ENCODE results near the gene FAP. TPM values are rescaled to one million over a fixed set of nuclear protein-coding genes. Genes with fewer than 3 reads are reported as not detected.
A peak's percentile ranks its signal among the peaks of the same experiment; 100 is the strongest.

Gene FAP
- total RNA-seq = 10.4 TPM
- long read RNA-seq, partial matches to known transcripts = 1 of 5 reads
- long read RNA-seq, other reads (novel, unspliced or antisense) = 2 of 5 reads

GRCh38 chr2:162243294-162243693 is at the start of gene FAP:
Gene FAP, minus strand, starts transcription at chr2:162243445. Its CDS starts 118 bp downstream, at chr2:162243327.
- no peak for DNase-seq (ENCODE audit: low spot score)
- intact Hi-C loops (cut with DNase I) = loop anchor here (2.0 kb wide), 1 partner anchor 24 kb away; no protein-coding TSS in a partner anchor

GRCh38 chr2:162291748-162292147 is 48.5 kb upstream of the FAP start:
- intact Hi-C loops (cut with DNase I) = loop anchor here (10.0 kb wide), 1 partner anchor 707 kb away; no protein-coding TSS in a partner anchor
- DNase-seq (ENCODE audit: low spot score) = no peak

GRCh38 chr2:162282765-162283425 is 39.6 kb upstream of the FAP start:
- no peak for DNase-seq (ENCODE audit: low spot score)
- intact Hi-C loops (cut with DNase I) = no loop called here

GRCh38 chr2:162280654-162281053 is 37.4 kb upstream of the FAP start:
- intact Hi-C loops (cut with DNase I) = no loop called here
- no peak for DNase-seq (ENCODE audit: low spot score)

- intact Hi-C loops (cut with DNase I) = no loop called here
- no peak for DNase-seq (ENCODE audit: low spot score)
These were observed 34.1 kb upstream of the FAP start for GRCh38 chr2:162277381-162277780.

- intact Hi-C loops (cut with DNase I) = loop anchor here (2.0 kb wide), 1 partner anchor 25 kb away; the partner anchor contains the start of gene FAP
- DNase-seq (ENCODE audit: low spot score) = no peak
These were observed 24.8 kb upstream of the FAP start for GRCh38 chr2:162267996-162268395.

- no peak for DNase-seq (ENCODE audit: low spot score)
- intact Hi-C loops (cut with DNase I) = loop anchor here (2.0 kb wide), 1 partner anchor 25 kb away; the partner anchor contains the start of gene FAP
These were observed 24.3 kb upstream of the FAP start for GRCh38 chr2:162267496-162267895.

- no peak for DNase-seq (ENCODE audit: low spot score)
- intact Hi-C loops (cut with DNase I) = loop anchor here (2.0 kb wide), 1 partner anchor 24 kb away; the partner anchor contains the start of gene FAP
These were observed 23.2 kb upstream of the FAP start for GRCh38 chr2:162266460-162266760.

GRCh38 chr2:162265666-162266459 is 22.6 kb upstream of the FAP start:
- no peak for DNase-seq (ENCODE audit: low spot score)
- intact Hi-C loops (cut with DNase I) = loop anchor here (2.0 kb wide), 1 partner anchor 23 kb away; the partner anchor contains the start of gene FAP

- intact Hi-C loops (cut with DNase I) = no loop called here
- peak; percentile 81 for DNase-seq (ENCODE audit: low spot score)
These were observed 18.0 kb upstream of the FAP start for GRCh38 chr2:162261032-162261945.

- intact Hi-C loops (cut with DNase I) = no loop called here
- no peak for DNase-seq (ENCODE audit: low spot score)
These were observed 15.4 kb upstream of the FAP start for GRCh38 chr2:162258686-162259085.

- no peak for DNase-seq (ENCODE audit: low spot score)
- intact Hi-C loops (cut with DNase I) = no loop called here
These were observed 14.9 kb upstream of the FAP start for GRCh38 chr2:162258169-162258568.

GRCh38 chr2:162257425-162257824 is 14.2 kb upstream of the FAP start:
- no peak for DNase-seq (ENCODE audit: low spot score)
- intact Hi-C loops (cut with DNase I) = no loop called here

GRCh38 chr2:162256591-162256991 is 13.3 kb upstream of the FAP start:
- intact Hi-C loops (cut with DNase I) = no loop called here
- no peak for DNase-seq (ENCODE audit: low spot score)

- intact Hi-C loops (cut with DNase I) = no loop called here
- DNase-seq (ENCODE audit: low spot score) = no peak
These were observed 11.1 kb upstream of the FAP start for GRCh38 chr2:162254236-162254871.

GRCh38 chr2:162253435-162253834 is 10.2 kb upstream of the FAP start:
- DNase-seq (ENCODE audit: low spot score) = no peak
- intact Hi-C loops (cut with DNase I) = no loop called here

GRCh38 chr2:162252153-162252552 is 8.9 kb upstream of the FAP start:
- intact Hi-C loops (cut with DNase I) = no loop called here
- no peak for DNase-seq (ENCODE audit: low spot score)

GRCh38 chr2:162245781-162246180 is 2.5 kb upstream of the FAP start:
- intact Hi-C loops (cut with DNase I) = no loop called here
- DNase-seq (ENCODE audit: low spot score) = no peak

- no peak for DNase-seq (ENCODE audit: low spot score)
- intact Hi-C loops (cut with DNase I) = no loop called here
These were observed 1.8 kb upstream of the FAP start for GRCh38 chr2:162245061-162245460.

Measured in cardiac septum (tissue), 1 donor.